SK-N-MC (cell line): Measurements from ENCODE around the gene DNASE1.

Experiments used
- EZH2 ChIP-seq: fragments of 200-600 bp; sonication (generic); IDR thresholded peaks from one replicate; pipeline ENCODE4 v1.6.1; 2017; ENCODE audit warnings: antibody characterized with exemption
- FOXP2 ChIP-seq: optimal IDR thresholded peaks from 2 replicates; pipeline ENCODE3; 2011; ENCODE audit warnings: mild to moderate bottlenecking, moderate library complexity; ENCODE audit not compliant: insufficient read depth; ENCODE audit errors: extremely low read length, control extremely low read depth
- POLR2AphosphoS5 ChIP-seq: IDR thresholded peaks from 2 replicates; pipeline ENCODE4 v1.6.1; 2012; ENCODE audit warnings: mild to moderate bottlenecking, low read depth, low read length, borderline replicate concordance

DNA sequence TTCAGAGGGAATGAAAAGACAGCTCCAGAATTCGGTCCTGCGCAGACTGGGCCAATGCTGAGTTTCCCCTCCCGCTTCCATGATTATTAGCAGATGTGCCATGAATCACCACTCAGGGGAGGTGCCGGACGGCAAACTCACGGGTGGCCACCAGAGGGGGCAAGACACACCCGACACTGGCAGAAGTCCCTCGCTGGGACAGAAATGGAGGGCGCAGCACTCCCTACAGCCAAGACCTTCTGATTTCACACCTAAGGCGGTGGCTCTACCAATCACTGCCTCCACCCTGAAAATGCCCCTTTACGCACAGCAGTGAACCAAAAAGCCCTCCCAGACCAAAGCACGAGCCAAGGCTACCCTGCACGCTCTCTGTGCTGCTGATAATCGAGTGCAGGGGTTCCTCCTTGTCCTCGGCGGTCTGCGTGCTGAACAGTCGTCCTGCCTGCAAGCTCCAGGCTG lies 36.0 kb downstream of the DNASE1 start:
- TF ChIP-seq POLR2AphosphoS5 (no peak; the same call in 1 of the 2 replicates), EZH2 (no peak), FOXP2 (no peak)
